Left kidney (tissue), 2 donors: Measurements from ENCODE around the gene LIFR. TPM values are rescaled to one million over a fixed set of nuclear protein-coding genes. Genes with fewer than 3 reads are reported as not detected.

Source experiments
- DNase-seq: peaks from one replicate; pipeline ENCODE4 v3.0.0-alpha.2; 2013
- polyA plus RNA-seq: library from polyadenylated mRNA; unstranded; fragments of 120-200 nt; gene quantifications from one replicate; pipeline ENCODE4 v1.2.1, GENCODE V29; 2013; ENCODE audit not compliant: insufficient read length

LIFR gene
- polyA plus RNA-seq, 1 donor, result 87.7 TPM

- DNase-seq, result no peak
Measured at GRCh38 chr5:38465702-38466423, 90.6 kb downstream of the LIFR start.

GRCh38 chr5:38465061-38465460 lies 91.4 kb downstream of the LIFR start:
- no peak for DNase-seq

- DNase-seq, result peak; percentile 56
Measured at GRCh38 chr5:38463634-38464521, 92.6 kb downstream of the LIFR start.

- no peak for DNase-seq
Measured at GRCh38 chr5:38462976-38463633, 93.3 kb downstream of the LIFR start.

- no peak for DNase-seq
Measured at GRCh38 chr5:38458174-38458573, 98.3 kb downstream of the LIFR start.

GRCh38 chr5:38456657-38457399 lies 99.6 kb downstream of the LIFR start:
- DNase-seq, result no peak

- DNase-seq, result no peak
Measured at GRCh38 chr5:38455796-38456330, 100.6 kb downstream of the LIFR start.

- DNase-seq, result no peak
Measured at GRCh38 chr5:38453921-38454320, 102.5 kb downstream of the LIFR start.

GRCh38 chr5:38453506-38453905 lies 102.9 kb downstream of the LIFR start:
- DNase-seq, result no peak

- no peak for DNase-seq
Measured at GRCh38 chr5:38452201-38452600, 104.2 kb downstream of the LIFR start.

- no peak for DNase-seq
Measured at GRCh38 chr5:38451074-38451725, 105.2 kb downstream of the LIFR start.

GRCh38 chr5:38450627-38451026 lies 105.8 kb downstream of the LIFR start:
- no peak for DNase-seq

- DNase-seq, result no peak
Measured at GRCh38 chr5:38448568-38449350, 107.7 kb downstream of the LIFR start.

GRCh38 chr5:38447786-38448185 lies 108.7 kb downstream of the LIFR start:
- DNase-seq, result no peak

- no peak for DNase-seq
Measured at GRCh38 chr5:38447056-38447455, 109.4 kb downstream of the LIFR start.

- no peak for DNase-seq
Measured at GRCh38 chr5:38446029-38446522, 110.4 kb downstream of the LIFR start.

- DNase-seq, result no peak
Measured at GRCh38 chr5:38445374-38446028, 110.9 kb downstream of the LIFR start.

GRCh38 chr5:38443390-38443789 lies 113.1 kb downstream of the LIFR start:
- DNase-seq, result no peak

GRCh38 chr5:38442247-38442573 lies 114.2 kb downstream of the LIFR start:
- no peak for DNase-seq
